HG03060 (cell line): ENCODE results near the gene ALPK3.

Source experiments
- ATAC-seq: cut with Tn5 transposase; IDR thresholded peaks from one replicate; pipeline ENCODE4 v1.9.1; 2021; ENCODE audit warnings: low read depth, moderate number of reproducible peaks; ENCODE audit not compliant: unreplicated experiment

ALPK3 gene

DNA sequence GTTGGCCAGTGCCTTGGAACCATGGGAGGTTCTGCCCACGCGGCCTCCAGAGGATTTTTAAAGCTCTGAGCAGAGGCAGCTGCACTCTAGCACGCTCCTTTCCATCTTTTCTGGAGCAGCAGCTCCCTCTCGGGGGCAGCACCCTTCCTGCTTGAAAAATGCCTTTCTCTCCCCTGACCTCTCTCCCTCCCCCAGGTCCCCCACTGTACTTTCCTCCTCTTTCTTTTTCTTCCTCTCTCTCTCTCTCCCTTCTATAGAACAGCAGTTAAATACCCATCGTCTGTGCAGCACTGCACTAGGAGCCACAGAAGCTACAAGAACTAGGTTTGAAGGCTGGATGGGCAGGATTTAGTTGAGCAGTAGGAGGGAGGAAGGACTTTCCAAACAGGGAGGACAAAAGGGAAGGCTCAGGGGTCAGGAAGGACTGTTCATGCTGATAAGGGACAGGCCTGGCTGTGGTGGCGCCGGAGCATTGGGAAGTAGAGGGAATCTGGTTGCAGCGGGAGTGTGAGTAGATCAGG is 4.4 kb downstream of the ALPK3 start:
- ATAC-seq = no peak

DNA sequence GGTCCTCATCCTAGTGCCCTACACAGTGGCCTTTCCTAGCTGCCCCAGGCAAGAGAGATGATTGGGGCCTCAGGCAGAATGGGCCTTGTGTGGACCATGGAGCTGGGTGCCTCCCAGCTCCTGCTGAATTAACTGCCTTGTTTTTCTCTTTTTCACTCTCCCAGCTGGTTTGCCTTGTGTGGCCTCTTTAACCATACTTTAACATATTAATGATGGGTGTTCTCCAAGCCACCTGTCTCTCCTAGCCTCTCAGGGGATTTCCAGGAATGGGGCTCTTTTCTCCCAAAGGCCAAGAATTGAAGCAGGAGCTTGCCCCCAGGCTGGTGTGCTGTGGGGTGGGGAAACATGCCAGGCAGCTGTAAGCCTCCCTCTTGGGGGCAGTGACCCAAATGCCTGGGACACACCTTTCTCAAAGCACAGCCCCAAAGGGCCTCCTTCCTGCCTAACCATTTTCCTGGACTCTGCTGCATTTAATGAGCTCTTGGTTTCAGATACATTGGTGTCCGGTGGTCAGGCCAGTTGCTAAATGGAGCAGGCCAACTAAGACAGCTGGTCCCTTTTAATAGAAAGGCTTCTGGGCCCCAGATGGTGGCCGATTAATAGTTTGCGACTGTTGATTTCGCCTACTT is 5.6 kb downstream of the ALPK3 start:
- ATAC-seq = no peak

DNA sequence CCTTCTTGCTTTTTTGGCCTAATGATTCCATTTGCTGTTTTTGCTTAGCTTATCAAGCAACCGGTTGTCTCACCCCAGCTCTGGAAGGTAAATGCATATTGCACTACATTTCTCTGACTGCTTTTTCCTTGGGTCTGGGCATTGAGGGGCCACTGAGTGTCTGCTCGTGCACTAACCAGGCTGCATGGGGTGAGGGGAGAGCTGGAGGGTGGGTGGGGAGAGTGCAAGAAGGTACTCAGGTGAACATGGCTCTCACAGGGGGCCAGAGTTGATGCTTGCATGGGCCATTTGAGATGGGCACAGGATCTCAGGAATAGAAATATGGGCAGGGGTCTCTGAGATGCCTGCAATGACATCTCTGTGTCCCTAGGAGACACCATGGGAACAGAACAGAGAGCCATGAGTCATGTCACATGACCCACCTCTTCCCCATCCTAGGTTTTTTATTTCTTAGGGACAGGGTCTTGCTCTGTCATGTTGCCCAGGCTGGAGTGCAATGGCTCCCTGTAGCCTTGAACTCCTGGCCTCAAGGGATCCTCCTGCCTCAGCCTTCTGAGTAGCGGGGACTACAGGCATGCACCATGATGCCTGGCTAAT is 6.2 kb downstream of the ALPK3 start:
- ATAC-seq = no peak

DNA sequence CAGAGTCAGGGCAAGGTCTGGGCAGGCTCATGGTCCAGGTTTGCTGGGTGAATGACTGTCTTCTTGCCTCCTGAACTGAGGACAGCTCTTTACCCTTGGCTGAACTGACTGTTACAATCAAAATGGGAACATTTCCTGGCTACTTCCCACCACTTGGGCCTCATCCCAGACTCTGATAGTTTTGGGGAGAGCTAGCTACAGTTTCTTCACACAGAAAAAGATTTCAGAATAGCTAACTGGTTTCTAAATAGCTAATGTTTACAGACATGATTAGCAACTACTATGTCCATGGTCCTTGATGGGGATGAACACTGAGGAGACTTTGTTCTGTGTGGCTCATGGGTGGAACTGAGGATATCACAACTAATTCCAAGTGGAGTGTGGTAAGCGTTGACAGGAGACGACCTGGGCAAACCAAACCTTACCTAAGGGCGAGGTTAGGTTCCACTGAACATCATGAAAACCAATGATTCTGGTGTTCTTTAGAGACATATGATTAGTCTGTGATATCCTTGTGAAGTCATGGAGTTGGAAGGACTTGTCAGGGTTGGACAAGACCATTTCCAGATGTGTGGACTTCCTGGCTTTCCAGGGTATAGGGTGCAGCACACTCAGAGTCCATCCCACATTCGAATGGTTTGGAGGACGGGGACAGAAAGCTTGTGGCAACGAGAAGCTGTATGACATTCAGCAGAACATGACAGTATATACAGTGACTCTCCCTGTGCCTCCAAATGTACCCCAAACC is 7.3 kb downstream of the ALPK3 start:
- ATAC-seq = no peak

DNA sequence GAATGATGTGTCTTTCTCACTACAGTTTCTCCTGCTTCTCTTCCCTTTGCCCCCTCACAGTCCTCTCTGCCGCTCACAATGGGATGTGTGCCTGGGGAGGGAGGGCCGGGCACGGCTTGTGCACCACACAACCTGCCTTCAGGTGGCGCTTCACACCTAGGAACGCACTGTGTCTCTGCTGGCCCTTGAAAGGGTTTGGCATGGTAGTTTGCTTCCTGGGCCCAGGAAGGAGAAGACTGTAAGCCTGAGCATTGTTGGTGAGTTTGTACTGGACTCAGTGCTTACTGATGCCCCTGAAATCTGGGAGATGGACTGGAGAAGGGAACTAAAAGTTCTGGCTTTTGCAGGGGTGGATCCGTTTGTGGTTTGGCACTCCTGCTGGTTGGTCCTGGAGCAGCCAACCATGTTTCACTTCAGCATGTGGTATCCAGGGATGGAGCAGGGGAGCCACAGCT is 9.2 kb downstream of the ALPK3 start:
- no peak for ATAC-seq

DNA sequence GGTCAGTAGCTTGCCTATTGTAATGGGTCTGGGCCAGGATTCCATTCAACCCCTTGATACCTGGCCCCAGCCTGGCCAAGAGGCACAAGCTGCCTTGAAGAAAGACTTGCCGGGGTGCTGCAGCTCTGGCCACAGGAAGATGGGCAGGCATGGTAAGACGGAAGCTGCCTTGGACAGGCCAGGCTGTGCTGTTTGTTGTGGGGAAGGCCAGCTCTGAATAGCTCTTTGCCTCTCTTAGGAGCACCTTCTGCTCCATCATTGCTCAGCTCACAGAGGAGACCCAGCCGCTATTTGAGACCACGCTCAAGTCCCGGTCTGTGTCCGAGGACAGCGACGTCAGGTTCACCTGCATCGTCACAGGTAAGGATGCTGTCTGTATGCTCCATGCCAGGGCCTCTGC is 10.1 kb downstream of the ALPK3 start:
- ATAC-seq = no peak

DNA sequence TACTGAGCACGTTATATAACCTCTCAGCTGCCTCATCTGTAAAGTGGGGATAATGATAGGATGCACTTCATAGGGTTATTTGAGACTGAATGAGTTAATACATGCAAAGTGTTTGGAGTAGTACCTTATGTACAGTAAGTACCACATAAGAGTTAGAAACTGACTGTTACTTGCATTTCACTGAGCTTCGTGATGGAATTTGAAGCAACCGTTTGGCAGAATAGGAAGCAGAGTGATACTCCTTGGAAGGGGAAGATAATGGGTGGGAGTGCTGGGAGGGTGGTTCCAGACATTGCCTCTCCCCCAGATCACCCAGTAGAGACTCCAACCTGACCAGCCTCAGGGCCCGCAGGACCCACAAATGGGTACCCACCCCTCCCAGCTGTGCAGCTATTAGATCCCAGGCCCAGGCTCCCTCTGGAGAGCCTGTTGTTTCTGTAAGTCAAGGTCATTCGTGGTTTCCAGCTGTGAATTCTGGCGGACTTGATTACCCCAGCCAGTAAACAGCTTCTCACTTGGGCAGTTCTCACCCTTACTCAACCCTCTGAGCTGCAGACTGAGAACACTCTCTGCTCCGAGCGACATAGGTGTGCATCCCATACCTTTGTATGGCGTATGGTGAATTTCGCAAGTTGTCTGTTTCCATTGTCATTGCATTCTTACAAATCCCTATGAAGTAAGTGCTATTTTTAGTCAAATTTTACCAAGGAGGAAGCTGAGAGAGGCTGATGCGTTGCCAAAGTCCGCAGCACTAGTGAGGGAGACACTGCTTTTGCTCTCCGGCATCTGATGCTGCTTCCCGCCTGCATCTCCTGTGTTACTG is 11.1 kb downstream of the ALPK3 start:
- no peak for ATAC-seq

DNA sequence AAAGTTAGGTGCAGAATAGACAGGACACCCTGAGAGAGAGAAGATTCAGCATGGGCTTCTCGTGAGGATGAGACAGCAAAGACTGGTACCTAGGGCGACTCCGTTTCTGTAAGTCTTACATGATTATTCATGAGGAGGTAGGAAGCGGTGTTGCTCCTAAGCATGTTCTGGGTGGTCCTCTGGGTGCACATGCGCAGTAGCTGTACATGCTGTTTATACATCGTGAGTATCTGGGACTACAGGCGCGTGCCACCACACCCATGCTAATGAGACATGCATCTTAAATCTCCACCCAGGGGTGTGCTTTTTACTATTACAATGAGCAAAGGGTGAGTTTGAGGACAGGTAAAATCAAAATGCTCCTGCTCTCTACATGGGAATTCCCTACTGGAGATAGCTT is 12.3 kb downstream of the ALPK3 start:
- no peak for ATAC-seq

DNA sequence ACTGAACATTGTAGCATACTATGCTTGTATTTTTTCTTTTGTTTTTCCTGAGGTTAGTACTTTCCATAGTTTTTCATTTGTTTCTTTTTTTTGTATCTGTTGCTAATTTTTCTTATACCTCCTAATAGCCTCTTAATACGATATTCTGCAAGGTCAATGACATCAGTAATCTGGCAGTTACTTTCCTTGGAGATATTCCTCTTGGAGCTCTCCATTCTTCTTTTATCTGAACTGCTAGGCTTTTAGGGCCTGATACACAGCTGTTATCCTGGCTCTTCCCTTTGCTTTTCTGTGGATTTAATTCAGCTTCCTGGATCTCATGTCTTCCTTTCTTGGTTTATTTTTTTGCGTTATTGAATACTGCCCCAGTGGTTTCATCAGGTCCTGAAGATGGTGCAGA is 12.9 kb downstream of the ALPK3 start:
- ATAC-seq = no peak

DNA sequence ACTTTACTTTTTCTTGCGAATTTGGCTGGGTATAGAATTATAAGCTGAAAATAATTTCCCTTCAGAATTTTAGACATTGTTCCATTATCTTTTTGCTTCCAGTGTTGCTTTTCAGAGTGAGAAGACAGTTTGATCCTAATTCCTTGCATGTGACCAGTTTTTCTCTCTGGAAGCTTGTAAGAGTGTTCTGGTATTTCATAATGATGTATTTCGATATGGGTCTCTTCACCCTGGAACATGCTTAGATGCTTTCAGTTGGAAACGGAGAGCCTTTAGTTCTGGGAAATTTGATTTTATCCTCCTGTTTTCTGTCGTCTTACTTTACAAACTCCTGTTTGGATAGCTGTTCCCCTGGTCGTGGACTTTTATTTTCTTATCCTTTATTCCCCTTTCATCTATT is 13.9 kb downstream of the ALPK3 start:
- ATAC-seq = no peak

DNA sequence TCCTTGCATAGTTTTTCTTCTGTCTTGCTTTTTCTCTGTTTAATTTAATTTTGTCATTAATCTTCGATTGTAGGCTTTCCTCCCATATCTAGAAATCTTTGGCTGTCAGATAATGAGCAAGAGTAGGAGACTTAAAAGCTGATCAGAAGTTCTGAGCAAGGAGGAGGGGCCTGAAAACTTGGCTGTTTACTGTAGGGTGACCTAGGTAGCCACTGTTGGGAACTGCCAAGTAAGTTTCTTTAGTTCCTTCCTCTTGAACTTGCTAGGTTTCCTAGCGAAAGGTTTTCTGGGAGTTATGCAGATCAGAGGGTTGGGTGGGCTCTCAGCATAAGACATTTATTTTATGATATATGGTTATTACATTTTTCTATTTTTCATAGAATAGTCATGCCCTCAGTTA is 14.5 kb downstream of the ALPK3 start:
- ATAC-seq = no peak

DNA sequence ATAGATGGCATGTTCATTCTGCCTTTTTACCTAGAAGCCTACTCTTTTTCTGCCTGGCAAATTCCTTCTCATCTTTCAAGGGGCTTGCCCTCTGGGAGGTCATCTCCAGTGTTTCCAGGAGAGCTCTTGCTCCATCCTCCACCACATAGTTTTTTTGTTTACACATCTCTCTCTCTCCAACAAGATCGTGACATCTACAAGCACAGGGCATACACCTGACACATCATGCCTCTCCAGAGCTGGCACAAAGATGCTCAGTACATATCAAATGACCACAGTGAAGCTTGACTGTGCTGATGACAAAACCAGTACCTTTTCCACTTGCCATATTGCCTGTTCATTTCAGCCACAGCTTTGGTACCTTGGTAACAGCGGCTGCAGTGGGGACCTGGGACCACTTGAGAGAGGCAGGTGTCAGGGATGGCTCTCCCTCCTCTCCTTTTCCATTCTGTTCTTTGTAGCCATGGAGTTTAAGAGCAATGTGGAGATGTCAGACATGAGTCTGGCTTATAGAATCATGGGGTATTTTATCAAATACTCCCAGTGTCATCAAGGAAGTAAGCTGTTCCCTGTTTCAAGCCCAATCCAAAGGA is 15.4 kb downstream of the ALPK3 start:
- ATAC-seq = no peak

DNA sequence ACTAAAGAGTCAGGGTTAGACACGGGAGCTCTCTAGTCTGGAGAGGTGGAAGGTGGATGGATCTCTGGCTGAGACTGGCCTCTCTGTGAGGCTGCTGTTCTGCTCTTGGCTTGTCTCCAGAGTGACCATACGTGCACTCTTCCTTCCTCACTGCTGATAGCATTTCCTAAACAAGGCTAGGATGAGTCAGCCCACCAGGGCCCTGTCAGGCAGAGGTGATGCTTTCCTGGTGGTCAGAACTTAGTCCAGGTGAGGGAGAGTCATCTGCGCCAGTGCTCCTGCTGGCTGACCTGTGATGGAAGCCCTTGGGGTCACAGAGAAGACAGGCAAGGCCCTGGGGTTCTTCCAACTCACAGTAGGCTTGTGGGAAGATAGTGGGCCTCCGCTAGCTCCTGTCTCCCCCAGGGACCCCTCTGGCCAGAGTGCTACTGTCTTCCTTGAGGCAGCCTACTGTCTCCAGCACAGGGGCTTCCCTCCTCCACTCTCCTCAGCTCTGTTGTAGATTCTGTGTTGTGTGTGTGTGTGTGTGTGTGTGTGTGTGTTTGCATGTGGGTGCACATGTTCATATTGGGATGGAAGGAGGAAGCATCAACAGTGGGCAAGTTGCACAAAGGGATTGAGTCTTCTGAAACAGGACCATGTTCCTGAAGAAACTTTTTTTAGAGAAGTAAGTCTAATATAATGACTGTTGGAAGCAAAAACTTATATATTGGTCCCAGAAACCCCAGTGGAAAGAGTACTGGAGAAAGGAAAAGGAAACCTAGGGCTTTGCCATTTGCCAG is 16.5 kb downstream of the ALPK3 start:
- no peak for ATAC-seq

DNA sequence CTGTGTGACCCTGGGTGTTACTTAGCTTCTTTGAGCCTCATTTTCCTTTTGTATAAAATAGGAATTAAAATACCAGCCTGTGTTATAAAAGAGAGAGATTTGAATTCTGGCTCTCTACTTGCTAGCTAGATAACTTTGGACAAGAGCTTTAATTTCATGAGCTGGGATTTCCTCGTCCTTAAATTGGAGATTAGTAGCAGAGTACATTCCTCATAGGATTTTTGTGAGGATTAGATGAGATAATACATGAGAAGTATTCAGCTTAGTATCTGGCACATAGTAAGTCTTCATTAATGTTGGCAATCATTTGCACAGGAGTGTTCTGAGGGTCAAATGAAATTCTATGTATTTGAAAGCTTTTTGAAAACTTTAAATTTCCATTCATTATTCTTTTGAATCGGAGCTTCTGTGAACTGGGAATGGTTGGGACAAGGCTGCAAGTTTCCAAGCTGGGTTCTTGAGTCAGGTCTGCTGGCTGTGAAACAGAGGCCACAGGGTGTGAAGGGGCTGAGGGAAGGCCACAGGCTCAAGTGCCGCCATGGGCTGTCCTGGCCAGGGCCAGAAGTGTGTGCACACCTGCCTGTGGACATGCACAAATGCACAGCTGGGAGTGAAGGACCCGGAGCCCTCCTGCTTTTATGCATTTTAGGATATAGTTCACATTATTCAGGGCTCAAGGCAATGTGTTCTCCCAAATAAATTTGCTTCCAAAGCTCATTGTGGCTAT is 17.2 kb downstream of the ALPK3 start:
- no peak for ATAC-seq

DNA sequence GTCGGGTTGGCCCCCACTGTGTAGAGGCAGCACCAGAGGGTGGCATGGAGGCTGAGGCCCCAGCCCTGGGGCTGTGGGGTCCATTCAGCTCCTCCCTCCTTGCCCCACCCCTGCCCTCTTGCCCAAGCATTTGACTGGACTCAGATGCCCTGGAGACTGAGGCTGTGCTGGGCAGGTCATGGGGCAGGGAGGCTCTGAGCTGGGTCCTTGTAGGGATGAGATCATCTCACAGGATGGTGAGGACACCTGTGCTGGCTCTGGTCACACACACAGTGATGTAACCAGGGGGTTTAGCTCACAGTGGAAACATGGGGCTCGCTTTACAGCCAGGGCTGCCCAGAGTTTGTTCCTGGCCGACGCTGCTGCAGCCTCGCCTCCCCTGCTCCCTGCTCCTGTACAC is 17.8 kb downstream of the ALPK3 start:
- ATAC-seq = no peak

DNA sequence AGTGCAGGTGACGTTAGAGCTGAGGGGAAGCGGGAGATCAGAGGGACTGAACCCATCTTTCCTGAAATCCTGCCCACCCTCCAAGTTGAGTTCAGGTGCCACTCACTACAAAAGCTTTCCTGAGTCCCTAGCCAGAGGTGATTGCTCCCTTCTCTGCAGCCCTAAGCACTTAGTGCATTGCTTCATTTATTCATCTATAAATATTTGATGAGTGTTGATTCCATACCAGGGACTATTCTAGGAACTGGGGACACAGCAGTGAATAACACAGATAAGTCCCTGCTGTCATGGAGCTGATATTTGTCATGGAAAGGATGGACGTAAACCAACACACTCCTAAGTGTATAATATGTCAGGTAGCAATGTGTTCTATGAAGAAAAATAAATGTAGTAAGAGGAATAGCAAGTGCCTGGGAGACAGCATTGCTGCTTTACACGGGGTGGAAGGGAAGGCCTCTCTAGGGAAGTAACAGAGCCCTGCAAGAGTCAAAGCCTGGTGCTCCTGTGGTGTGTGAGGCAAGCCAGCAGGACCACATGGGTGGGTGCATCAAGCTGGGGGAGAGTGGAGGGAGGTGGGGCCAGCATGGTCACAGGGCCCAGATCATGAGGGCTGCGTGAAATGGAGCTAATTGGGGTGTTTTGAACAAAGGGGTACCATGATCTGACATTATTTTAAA is 18.6 kb downstream of the ALPK3 start:
- ATAC-seq = no peak

DNA sequence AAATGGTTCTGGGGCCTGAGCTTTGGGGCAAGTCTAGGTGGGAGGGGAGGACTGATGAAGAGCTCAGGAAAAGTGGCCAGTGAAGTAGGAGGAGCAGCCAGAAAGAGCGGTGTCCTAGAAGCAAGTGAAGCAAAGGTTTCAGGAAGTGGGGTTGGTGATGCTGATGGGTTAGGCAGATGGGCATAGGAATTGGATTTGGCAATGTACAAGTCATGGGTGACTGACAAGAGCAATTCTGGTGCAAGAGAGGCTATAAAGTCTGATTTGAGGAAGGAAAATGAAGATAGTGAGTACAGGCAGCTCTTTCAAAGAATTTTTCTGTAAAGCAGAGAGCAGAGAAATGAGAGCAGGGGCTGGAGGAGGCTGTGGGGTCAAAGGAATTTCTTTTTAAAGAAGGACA is 19.7 kb downstream of the ALPK3 start:
- ATAC-seq = no peak

DNA sequence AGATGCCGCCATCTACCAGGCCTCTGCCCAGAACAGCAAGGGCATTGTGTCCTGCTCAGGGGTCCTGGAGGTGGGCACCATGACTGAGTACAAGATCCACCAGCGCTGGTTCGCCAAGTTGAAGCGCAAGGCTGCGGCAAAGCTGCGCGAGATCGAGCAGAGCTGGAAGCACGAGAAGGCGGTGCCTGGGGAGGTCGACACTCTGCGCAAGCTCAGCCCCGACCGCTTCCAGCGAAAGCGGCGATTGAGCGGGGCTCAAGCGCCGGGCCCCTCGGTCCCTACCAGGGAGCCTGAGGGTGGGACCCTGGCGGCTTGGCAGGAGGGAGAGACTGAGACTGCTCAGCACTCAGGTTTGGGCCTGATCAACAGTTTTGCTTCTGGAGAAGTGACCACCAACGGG is 22.6 kb downstream of the ALPK3 start:
- no peak for ATAC-seq

DNA sequence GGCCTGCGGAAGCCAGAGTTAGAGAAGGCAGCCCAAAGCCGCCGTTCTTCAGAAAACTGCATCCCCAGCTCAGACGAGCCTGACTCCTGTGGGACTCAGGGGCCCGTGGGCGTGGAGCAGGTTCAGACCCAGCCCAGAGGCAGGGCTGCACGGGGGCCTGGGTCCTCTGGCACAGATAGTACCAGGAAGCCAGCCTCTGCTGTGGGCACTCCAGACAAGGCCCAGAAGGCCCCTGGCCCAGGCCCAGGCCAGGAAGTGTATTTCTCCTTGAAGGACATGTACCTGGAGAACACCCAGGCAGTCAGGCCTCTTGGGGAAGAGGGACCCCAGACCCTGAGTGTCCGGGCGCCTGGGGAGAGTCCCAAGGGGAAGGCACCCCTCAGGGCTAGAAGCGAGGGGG is 23.1 kb downstream of the ALPK3 start:
- ATAC-seq = no peak
